Endodermal cell (in vitro differentiated cells): ENCODE measurements around the gene DEDD2. TPM values are rescaled to one million over a fixed set of nuclear protein-coding genes. Genes with fewer than 3 reads are reported as not detected.

Experiments
- DNase-seq: peaks from one replicate; pipeline ENCODE4 v3.0.0-alpha.2; 2017
- H3K27ac ChIP-seq: 2 replicates; pipeline ENCODE4 v1.5.1; 2013; ENCODE audit warnings: mild to moderate bottlenecking, low read depth, low read length, moderate library complexity
- H3K27me3 ChIP-seq: 2 replicates; pipeline ENCODE4 v1.6.1; 2013; ENCODE audit warnings: mild to moderate bottlenecking, low read length, moderate library complexity; ENCODE audit not compliant: insufficient read depth, control insufficient read depth, poor library complexity, severe bottlenecking
- H3K36me3 ChIP-seq: 2 replicates; pipeline ENCODE4 v1.7.0; 2013; ENCODE audit warnings: mild to moderate bottlenecking, low read length, moderate library complexity; ENCODE audit not compliant: control insufficient read depth, insufficient read depth
- H3K4me1 ChIP-seq: one replicate; pipeline ENCODE4 v1.7.0; 2013; ENCODE audit warnings: low read length; ENCODE audit not compliant: control insufficient read depth, insufficient read depth
- H3K4me3 ChIP-seq: 2 replicates; pipeline ENCODE4 v1.5.1; 2013; ENCODE audit warnings: mild to moderate bottlenecking, low read length, moderate library complexity
- H3K9ac ChIP-seq: 2 replicates; pipeline ENCODE4 v1.6.1; 2013; ENCODE audit warnings: mild to moderate bottlenecking, low read length, moderate library complexity; ENCODE audit not compliant: poor library complexity, severe bottlenecking; ENCODE audit errors: extremely low read depth
- H3K9me3 ChIP-seq: 2 replicates; pipeline ENCODE4 v1.6.1; 2013; ENCODE audit warnings: mild to moderate bottlenecking, low read length, moderate library complexity; ENCODE audit not compliant: control insufficient read depth
- H3K27ac Mint-ChIP-seq: 2 replicates; pipeline ENCODE4 v1.8.0; 2020; ENCODE audit warnings: mixed read lengths
- H3K27me3 Mint-ChIP-seq: 2 replicates; pipeline ENCODE4 v1.8.0; 2021; ENCODE audit warnings: mild to moderate bottlenecking, mixed read lengths; ENCODE audit not compliant: insufficient read depth
- H3K36me3 Mint-ChIP-seq: 2 replicates; pipeline ENCODE4 v1.8.0; 2020; ENCODE audit warnings: low read depth, mixed read lengths
- H3K4me1 Mint-ChIP-seq: 2 replicates; pipeline ENCODE4 v1.8.0; 2020; ENCODE audit warnings: mixed read lengths
- H3K4me3 Mint-ChIP-seq: 2 replicates; pipeline ENCODE4 v1.8.0; 2020; ENCODE audit warnings: mild to moderate bottlenecking, moderate library complexity, mixed read lengths
- H3K9me3 Mint-ChIP-seq: 2 replicates; pipeline ENCODE4 v1.8.0; 2020; ENCODE audit warnings: mild to moderate bottlenecking, mixed read lengths
- WGBS, 2 experiments: methylation state at CpG; one replicate each; pipeline versions ENCODE4 v1.1.5 to v1.1.7; 2013; ENCODE audit warnings: missing lambda C conversion rate in 2 of 2, mixed read lengths in 1 of 2; ENCODE audit not compliant: insufficient coverage in 1 of 2, insufficient read length in 1 of 2; 5-methylcytosine and 5-hydroxymethylcytosine counted together
- total RNA-seq, 2 donors: library from RNA; stranded (reverse); fragmentation: NEBNext Ultra II Directional in 1 of 2; extraction: Animal tissue kit (Norgen Biotek cat#: 25700) in 1 of 2; gene quantifications; 2 replicates in 1 of 2; 3 replicates in 1 of 2; pipeline ENCODE4 v1.2.1, GENCODE V29; 2021
- TF ChIP-seq, protein P1 (sequence below): fragments of 200-600 bp; sonication (generic); conservative IDR thresholded peaks from 2 replicates; pipeline ENCODE4 v1.5.0; 2021; ENCODE audit warnings: antibody characterized with exemption, mild to moderate bottlenecking

The DEDD2 gene
- total RNA-seq, 2 donors from 2014 or later = 25.8 to 28.0 TPM

- Histone ChIP-seq H3K4me1 (no peaks in the 10 kb centered on the region), H3K9ac (no peak overlapping the region), H3K36me3 (no peaks in the 10 kb centered on the region), H3K27ac (peak overlapping the region; percentile 79), H3K9me3 (no peaks in the 10 kb centered on the region), H3K4me3 (no peak overlapping the region), H3K27me3 (peaks cover 27% of the 10 kb centered on the region)
- TF ChIP-seq, protein P1, sequence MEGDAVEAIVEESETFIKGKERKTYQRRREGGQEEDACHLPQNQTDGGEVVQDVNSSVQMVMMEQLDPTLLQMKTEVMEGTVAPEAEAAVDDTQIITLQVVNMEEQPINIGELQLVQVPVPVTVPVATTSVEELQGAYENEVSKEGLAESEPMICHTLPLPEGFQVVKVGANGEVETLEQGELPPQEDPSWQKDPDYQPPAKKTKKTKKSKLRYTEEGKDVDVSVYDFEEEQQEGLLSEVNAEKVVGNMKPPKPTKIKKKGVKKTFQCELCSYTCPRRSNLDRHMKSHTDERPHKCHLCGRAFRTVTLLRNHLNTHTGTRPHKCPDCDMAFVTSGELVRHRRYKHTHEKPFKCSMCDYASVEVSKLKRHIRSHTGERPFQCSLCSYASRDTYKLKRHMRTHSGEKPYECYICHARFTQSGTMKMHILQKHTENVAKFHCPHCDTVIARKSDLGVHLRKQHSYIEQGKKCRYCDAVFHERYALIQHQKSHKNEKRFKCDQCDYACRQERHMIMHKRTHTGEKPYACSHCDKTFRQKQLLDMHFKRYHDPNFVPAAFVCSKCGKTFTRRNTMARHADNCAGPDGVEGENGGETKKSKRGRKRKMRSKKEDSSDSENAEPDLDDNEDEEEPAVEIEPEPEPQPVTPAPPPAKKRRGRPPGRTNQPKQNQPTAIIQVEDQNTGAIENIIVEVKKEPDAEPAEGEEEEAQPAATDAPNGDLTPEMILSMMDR = no peak
- Mint-ChIP-seq H3K4me3 (no peak overlapping the region), H3K36me3 (no peaks in the 10 kb centered on the region), H3K27ac (no peak overlapping the region), H3K4me1 (no peaks in the 10 kb centered on the region), H3K27me3 (peaks cover 30% of the 10 kb centered on the region), H3K9me3 (no peaks in the 10 kb centered on the region)
- DNase-seq = no peak
- WGBS, 2 experiments = 89 to 91% methylated on average over 10 to 19 of the region's 20 CpGs
Observed at GRCh38 chr19:42151782-42152684, 65.4 kb downstream of the DEDD2 start.

GRCh38 chr19:42150911-42151361 lies 66.5 kb downstream of the DEDD2 start:
- no peak for DNase-seq
- H3K27ac Mint-ChIP-seq = no peak overlapping the region
- no peaks in the 10 kb centered on the region for H3K9me3 Mint-ChIP-seq
- no peak overlapping the region for H3K4me3 Mint-ChIP-seq
- TF ChIP-seq, protein P1 = no peak
- Histone ChIP-seq H3K27ac (peak overlapping the region; percentile 79), H3K9ac (no peak overlapping the region), H3K9me3 (no peaks in the 10 kb centered on the region), H3K27me3 (peaks cover 38% of the 10 kb centered on the region), H3K4me3 (no peak overlapping the region), H3K36me3 (no peaks in the 10 kb centered on the region), H3K4me1 (no peaks in the 10 kb centered on the region)
- H3K27me3 Mint-ChIP-seq = peaks cover 37% of the 10 kb centered on the region
- 46% methylated on average over 6 of the region's 9 CpGs; no CpG with 5 or more reads in 1 of the 2 experiments for WGBS, 2 experiments
- no peaks in the 10 kb centered on the region for H3K4me1 Mint-ChIP-seq
- no peaks in the 10 kb centered on the region for H3K36me3 Mint-ChIP-seq

DNA sequence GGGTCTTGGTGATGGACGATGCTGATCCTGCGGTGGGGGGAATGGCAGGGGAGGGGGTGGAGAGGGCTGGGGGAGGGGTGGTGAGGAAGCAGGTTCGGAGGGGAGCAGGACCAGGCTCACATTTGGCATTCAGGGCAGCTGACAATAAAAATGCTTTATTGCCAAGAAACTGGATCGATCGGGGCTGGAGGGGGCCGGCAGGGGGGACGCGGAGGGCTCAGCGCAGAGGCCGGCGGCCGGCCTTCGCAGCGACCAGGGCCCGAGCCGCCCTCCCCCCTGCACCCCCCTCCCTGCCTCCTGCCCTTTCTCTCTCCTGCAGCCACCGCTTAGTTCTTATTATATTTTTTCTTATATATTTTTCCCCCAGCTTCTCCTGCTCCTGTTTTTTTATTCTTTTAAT lies 67.1 kb downstream of the DEDD2 start:
- peak overlapping the region; percentile 79 for H3K27ac ChIP-seq
- no peaks in the 10 kb centered on the region for H3K9me3 ChIP-seq
- no peak for DNase-seq
- no peak overlapping the region for H3K9ac ChIP-seq
- H3K4me1 Mint-ChIP-seq = no peaks in the 10 kb centered on the region
- no peaks in the 10 kb centered on the region for H3K4me1 ChIP-seq
- peaks cover 36% of the 10 kb centered on the region for H3K27me3 Mint-ChIP-seq
- 60% methylated on average over 14 of the region's 17 CpGs; no CpG with 5 or more reads in 1 of the 2 experiments for WGBS, 2 experiments
- H3K36me3 Mint-ChIP-seq = no peaks in the 10 kb centered on the region
- H3K4me3 Mint-ChIP-seq = no peak overlapping the region
- TF ChIP-seq, protein P1 = no peak
- H3K36me3 ChIP-seq = no peaks in the 10 kb centered on the region
- no peak overlapping the region for H3K4me3 ChIP-seq
- H3K9me3 Mint-ChIP-seq = no peaks in the 10 kb centered on the region
- H3K27ac Mint-ChIP-seq = no peak overlapping the region
- H3K27me3 ChIP-seq = peaks cover 36% of the 10 kb centered on the region
